Stimulated activated CD4-positive, alpha-beta T cell treated with anti-CD3 and anti-CD28 coated beads, Interleukin-4, amount 100 ng/mL, for 1 hour (primary cell): ENCODE data around the gene SYDE2.
"Not testable (repeated sequence)": the region's sequence is repeated elsewhere in the genome, so short reads cannot be mapped to it uniquely, and the experiment has no call there.

Experiments used
- DNase-seq: peaks from one replicate; pipeline ENCODE4 v3.0.0-alpha.2; 2020

Gene SYDE2

DNA sequence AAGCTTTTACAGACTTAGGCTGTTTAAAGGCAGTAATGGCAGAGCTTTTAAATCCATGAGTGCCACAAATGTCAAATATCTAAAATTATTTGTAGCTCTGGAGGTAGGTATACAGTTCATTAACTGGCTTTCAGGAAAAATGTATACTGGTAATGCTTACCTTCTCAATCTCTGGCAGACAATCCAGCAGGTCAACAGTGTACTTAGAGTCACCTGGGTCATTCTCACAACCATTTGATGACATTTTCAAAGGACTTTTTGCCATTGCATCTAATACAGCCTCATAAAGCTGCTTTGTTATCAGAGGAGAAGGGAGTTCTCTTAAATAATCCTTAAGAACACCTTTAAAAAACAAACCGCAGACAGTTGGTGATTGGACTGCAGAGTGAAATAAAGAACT lies 31.9 kb downstream of the SYDE2 start:
- DNase-seq, result no peak

DNA sequence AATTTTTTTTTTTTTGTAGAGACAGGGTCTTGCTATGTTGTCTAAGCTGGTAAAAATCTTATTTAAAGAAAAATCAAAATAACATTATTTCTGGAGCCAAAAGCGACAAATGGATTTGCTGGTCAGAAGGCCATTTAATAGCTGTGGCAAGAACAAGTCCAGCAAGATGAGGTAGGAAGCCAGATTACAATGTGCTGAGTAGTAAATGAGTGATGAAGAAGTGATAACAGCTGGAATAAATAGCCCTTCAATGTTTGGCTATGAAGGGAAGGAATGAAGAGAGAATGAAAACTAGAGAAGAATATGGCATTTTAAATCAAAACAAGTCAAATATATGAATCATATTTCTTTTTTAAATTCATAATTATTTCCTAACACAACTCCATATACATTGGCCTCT lies 34.5 kb downstream of the SYDE2 start:
- no peak for DNase-seq

DNA sequence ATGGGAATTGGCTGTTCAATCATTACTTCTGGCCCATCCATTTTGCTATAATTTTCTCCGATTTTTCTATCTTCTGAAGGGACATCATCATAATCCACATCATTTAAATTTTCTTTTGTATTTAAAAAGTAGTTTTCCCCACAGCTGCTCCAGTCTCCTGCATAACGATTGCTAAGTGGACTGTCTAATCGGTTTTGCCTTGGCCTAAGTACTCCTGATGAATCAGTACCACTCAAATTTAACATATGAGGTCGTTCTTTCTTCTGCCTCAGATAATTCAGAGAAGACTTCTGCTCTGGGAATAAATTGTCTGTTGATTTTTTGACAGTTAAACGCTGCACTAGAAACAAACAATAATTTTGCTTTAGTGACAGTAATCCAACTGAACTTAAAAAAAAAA lies 41.9 kb downstream of the SYDE2 start:
- no peak for DNase-seq

DNA sequence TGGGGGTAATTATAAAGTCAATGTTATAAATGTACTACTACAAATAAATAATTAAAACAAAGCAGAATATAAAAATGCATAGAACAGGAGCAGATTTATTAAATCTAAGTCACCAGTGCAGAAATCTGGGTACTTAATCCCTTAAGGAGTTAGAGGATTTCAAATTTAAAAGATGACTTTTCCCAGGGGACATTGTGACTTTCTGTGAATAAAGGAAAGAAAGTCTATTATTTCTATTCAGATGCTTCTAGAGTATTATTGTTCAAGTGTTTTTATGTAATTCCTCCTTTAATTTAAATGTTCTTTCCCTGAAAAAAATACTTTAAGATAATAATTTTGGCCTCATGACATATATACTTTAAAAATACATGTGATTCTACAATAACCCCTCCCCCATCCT lies 43.4 kb downstream of the SYDE2 start:
- no peak for DNase-seq

GRCh38 chr1:85153149-85153891 lies 47.5 kb downstream of the SYDE2 start:
- no peak for DNase-seq

DNA sequence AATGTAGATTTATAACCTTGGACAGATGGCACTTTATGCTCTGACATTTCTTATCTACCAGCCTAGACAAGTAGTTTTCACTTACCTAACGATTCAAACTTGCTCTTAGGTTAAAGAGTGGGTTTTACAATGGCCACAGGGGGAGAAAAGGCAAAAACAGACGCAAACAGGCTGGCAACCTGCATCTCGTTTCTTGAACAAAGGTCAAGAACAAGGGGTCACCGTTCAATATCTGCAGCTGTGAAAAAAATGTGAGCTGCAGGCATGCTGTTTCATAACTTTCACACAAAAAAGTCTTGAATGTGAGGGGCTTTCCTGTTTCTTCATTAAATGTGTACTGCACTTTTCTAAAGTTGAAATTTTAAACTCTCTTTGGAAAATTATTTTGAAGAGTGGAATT lies 49.4 kb downstream of the SYDE2 start:
- no peak for DNase-seq

GRCh38 chr1:85149805-85150204 lies 51.0 kb downstream of the SYDE2 start:
- DNase-seq, result no peak

DNA sequence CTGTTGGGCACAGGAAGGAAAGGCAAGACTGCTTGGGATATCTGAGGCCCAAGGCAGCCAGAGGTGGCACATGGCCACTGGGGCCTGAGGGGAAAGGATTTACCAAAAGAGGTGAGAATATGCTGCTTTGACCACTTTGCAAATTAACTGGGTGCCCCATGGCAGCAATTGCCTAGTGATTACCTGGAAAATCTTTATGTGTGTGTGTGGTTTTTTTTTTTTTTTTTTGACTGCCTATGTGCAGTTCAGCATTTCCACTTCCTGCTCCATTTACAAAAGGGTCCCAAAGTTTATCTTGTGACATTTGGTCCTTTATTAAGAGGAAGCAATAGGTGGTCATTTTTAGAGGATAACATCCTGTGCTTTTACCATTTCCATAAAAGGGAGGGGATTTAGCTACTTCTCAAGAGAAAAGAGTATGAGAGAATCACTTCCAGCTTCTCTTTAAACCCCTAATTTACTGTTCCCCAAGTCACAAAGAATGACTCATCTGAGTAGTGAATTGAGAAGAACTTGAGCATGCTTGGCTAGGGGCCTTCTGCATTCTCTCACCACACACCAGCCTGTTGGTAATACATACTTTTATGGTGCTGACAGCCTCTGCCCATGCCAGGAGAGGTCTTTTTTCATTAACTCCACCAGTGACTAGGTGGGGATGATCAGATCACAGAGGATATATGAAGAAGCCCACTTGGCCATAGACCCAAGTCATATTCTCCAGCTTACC lies 52.1 kb downstream of the SYDE2 start:
- no peak for DNase-seq

DNA sequence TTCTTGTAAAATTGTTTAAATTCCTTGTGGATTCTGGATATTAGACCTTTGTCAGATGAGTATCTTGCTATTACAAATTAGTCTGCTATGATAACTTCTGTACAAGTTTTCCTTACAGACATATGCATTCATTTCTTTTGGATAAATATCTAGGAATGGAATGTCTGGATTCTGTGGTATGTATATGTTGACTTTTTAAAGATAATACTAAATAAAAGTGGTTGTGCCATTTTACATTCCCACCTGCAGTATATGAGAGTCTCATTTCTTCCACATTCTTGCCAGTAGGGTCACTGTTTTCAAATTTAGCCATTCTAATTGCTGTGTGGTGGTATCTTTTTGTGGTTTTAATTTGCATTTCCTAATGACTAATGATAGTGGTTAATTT lies 53.9 kb downstream of the SYDE2 start:
- no peak for DNase-seq

GRCh38 chr1:85146298-85146971 lies 54.4 kb downstream of the SYDE2 start:
- not testable (repeated sequence) for DNase-seq

DNA sequence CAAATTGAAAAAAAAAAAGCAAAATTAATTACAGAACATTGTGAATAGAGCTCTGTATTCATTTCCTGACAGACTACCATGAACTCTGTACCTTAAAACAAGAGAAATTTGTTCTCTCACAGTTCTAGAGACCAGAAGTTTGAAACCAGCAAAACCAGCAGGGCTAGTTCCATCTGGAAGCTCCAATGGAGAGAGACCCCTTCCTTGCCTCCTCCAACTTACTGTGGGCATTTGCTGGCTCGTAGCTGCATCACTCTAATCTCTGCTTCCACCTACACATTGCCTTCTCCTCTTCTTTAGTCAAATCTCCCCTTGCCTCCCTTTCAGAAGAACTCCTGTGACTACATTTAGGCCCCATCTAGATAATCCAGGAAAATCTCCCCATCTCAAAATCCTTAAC lies 56.5 kb downstream of the SYDE2 start:
- DNase-seq, result no peak

DNA sequence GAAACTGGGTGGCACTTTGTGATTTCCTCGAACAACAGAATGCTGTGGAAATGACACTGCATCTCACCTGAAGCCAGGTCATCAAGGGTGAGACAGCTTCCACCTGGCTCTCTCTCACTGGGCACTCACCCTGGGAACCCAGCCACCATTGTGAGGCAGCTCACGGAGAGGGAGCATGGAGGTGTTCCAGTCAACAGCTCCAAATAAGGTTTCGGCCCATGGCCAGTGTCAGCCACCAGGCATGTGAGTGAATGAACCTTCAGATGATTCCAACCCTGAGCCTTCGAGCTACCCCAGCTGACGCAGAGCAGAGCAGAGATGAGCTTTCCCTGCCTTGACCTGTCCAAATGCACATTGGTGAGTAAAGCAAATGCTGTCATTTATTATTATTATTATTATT lies 58.1 kb downstream of the SYDE2 start:
- no peak for DNase-seq

- DNase-seq, result not testable (repeated sequence)
These were observed 62.4 kb downstream of the SYDE2 start for GRCh38 chr1:85138439-85138838.

GRCh38 chr1:85137660-85138059 lies 63.2 kb downstream of the SYDE2 start:
- DNase-seq, result no peak

- DNase-seq, result no peak
These were observed 65.4 kb downstream of the SYDE2 start for GRCh38 chr1:85135392-85135798.

GRCh38 chr1:85134583-85135391 lies 66.0 kb downstream of the SYDE2 start:
- DNase-seq, result no peak

DNA sequence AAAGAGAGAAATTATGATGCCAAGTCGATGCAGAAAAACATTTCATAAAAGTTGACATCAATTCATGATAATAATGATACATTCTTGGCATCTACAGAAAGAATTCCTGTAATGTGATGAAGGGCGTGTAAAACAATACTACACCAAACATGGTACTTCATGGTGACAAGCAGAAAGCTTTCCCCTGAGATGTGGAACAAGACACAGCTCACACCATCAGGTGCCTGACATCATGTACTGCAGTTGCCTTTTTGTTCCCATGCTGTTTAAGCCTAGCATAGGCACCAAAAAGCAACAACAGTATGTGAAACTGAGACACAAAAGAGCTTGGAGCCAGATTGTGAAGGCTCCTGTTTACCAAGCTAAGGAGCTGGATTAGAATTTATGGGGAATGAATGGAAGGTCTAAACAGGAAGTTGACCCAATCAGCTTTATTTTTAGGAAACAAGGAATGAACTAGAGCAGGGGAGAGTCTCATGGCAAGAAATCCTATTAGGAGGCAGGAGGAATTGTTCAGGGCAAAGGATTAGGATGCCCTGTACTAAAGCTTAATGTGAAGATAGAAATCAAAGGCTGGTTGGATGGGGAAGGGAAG lies 67.2 kb downstream of the SYDE2 start:
- no peak for DNase-seq

DNA sequence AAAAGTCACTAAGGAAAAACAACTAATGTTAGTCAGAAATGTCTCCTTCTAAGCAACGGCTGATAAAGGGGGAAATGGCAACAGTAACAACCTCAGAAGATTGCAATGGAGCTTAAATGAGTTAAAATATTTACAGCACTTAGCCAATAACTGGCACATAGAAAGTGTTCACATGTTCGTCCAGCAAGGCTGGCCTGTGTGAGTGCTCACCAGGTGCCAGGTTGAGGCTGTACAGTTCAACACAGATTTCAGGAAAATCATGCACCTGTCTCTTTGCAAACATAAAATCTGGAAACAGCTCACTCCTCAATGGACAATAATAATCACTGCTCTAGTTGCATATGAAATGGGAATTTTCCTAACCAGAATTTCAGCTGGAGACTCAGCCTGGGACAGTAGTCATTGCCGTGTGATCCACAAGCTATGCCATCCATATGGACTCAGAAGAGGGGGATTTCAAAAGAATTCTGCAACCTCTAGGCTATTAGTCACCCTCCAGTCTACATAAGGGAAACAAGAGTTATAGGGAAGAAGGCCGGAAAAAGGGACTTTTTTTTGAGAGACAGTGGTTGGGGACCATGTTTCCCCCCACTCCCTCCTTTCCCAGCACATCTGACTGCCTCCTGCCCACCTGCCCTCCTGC lies 68.6 kb downstream of the SYDE2 start:
- DNase-seq, result no peak

DNA sequence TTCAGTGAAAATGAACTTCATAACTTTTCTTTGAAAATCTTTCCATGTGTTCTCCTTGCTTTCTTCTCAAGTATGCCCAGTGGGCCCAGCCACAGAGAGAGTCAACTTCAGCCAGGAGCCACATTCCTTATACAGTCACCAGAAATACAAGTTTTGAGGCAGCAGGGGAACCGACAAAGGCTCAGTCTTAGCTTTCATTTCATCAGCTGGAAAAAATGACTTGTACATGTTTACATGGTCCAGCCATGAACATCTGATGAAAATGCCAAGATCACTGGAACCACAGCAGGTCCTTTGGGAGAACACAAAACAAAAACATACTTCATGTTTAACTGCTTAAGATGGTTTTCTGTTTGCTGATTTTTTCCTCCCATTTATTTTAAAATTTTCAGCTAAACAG lies 72.5 kb downstream of the SYDE2 start:
- no peak for DNase-seq

GRCh38 chr1:85125891-85126290 lies 74.9 kb downstream of the SYDE2 start:
- no peak for DNase-seq

DNA sequence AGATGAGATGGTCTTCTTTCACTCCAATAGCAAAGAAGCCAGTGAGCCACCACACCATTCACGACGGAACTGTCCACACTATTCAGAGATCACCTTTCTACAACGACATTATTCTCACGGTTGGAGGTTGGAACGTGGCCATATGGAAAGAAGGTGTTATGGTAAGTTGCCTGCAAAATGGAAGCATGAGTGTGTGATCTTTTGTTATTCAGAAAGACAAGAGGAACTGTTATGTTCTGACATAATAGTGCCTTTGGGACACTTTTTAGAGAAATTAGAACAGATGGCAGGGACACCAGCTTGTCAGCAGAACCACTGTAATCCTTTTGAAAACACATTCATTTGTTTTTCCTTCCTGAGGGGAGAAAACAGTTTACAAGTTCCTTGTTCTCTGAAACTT lies 76.7 kb downstream of the SYDE2 start:
- no peak for DNase-seq

GRCh38 chr1:85122169-85122568 lies 78.6 kb downstream of the SYDE2 start:
- no peak for DNase-seq
